ENCODE results near the gene URM1.
"Not testable (repeated sequence)": the region's sequence is repeated elsewhere in the genome, so short reads cannot be mapped to it uniquely, and the experiment has no call there.

Gene URM1

GRCh38 chr9:128423356-128423755 is 52.2 kb downstream of the URM1 start:
- H3K27me3 ChIP-seq (ENCODE audit: low read depth); H3K36me3 ChIP-seq (replicated peaks); DNase-seq (ENCODE audit: low spot score in 2 of 2); in situ Hi-C loops (cut with MboI; ENCODE audit: low sequenced_read_pairs); H3K4me3 ChIP-seq; H3K9me3 ChIP-seq: not testable (repeated sequence)
- peaks cover 16% of the 10 kb centered on the region for H3K4me1 ChIP-seq

GRCh38 chr9:128424268-128424780 is 53.1 kb downstream of the URM1 start:
- Histone ChIP-seq H3K36me3 (replicated peaks) (peaks cover 7% of the 10 kb centered on the region; the same call in 1 of the 2 replicates), H3K9me3 (no peaks in the 10 kb centered on the region), H3K4me1 (peaks cover 10% of the 10 kb centered on the region), H3K27me3 (ENCODE audit: low read depth) (no peaks in the 10 kb centered on the region), H3K4me3 (no peak overlapping the region)
- in situ Hi-C loops (cut with MboI; ENCODE audit: low sequenced_read_pairs): no loop called here
- no peak for DNase-seq (ENCODE audit: low spot score in 2 of 2)

GRCh38 chr9:128428644-128429512 is 57.7 kb downstream of the URM1 start:
- H3K4me3 ChIP-seq: no peak overlapping the region
- H3K9me3 ChIP-seq: no peaks in the 10 kb centered on the region
- in situ Hi-C loops (cut with MboI; ENCODE audit: low sequenced_read_pairs): no loop called here
- H3K4me1 ChIP-seq: no peaks in the 10 kb centered on the region
- no peak for DNase-seq (ENCODE audit: low spot score in 2 of 2)
- H3K36me3 ChIP-seq (replicated peaks): peaks cover 6% of the 10 kb centered on the region
- H3K27me3 ChIP-seq (ENCODE audit: low read depth): no peaks in the 10 kb centered on the region

GRCh38 chr9:128429513-128430086 is 58.4 kb downstream of the URM1 start:
- no peaks in the 10 kb centered on the region for H3K9me3 ChIP-seq
- in situ Hi-C loops (cut with MboI; ENCODE audit: low sequenced_read_pairs): no loop called here
- DNase-seq (ENCODE audit: low spot score in 2 of 2): no peak
- peaks cover 3% of the 10 kb centered on the region for H3K36me3 ChIP-seq (replicated peaks)
- H3K4me1 ChIP-seq: no peaks in the 10 kb centered on the region
- H3K27me3 ChIP-seq (ENCODE audit: low read depth): no peaks in the 10 kb centered on the region
- H3K4me3 ChIP-seq: no peak overlapping the region

- DNase-seq (ENCODE audit: low spot score in 2 of 2): no peak
- in situ Hi-C loops (cut with MboI; ENCODE audit: low sequenced_read_pairs): no loop called here
- peaks cover 3% of the 10 kb centered on the region for H3K36me3 ChIP-seq (replicated peaks)
- no peak overlapping the region for H3K4me3 ChIP-seq
- H3K4me1 ChIP-seq: no peaks in the 10 kb centered on the region
- no peaks in the 10 kb centered on the region for H3K27me3 ChIP-seq (ENCODE audit: low read depth)
- no peaks in the 10 kb centered on the region for H3K9me3 ChIP-seq
Observed at GRCh38 chr9:128431207-128431606, 60.0 kb downstream of the URM1 start.

GRCh38 chr9:128434340-128434739 is 63.2 kb downstream of the URM1 start:
- no peaks in the 10 kb centered on the region for H3K27me3 ChIP-seq (ENCODE audit: low read depth)
- in situ Hi-C loops (cut with MboI; ENCODE audit: low sequenced_read_pairs): no loop called here
- no peaks in the 10 kb centered on the region for H3K9me3 ChIP-seq
- peaks cover 4% of the 10 kb centered on the region for H3K4me1 ChIP-seq
- peaks cover 3% of the 10 kb centered on the region for H3K36me3 ChIP-seq (replicated peaks)
- DNase-seq (ENCODE audit: low spot score in 2 of 2): no peak
- no peak overlapping the region for H3K4me3 ChIP-seq

GRCh38 chr9:128435611-128436010 is 64.4 kb downstream of the URM1 start:
- Histone ChIP-seq H3K27me3 (ENCODE audit: low read depth) (no peaks in the 10 kb centered on the region), H3K9me3 (no peaks in the 10 kb centered on the region), H3K4me3 (no peak overlapping the region), H3K36me3 (replicated peaks) (peaks cover 3% of the 10 kb centered on the region), H3K4me1 (peaks cover 4% of the 10 kb centered on the region)
- DNase-seq (ENCODE audit: low spot score in 2 of 2): no peak
- in situ Hi-C loops (cut with MboI; ENCODE audit: low sequenced_read_pairs): no loop called here

GRCh38 chr9:128438343-128439109 is 67.4 kb downstream of the URM1 start:
- DNase-seq (ENCODE audit: low spot score in 2 of 2): peak; percentile 62 to 93
- H3K4me3 ChIP-seq: no peak overlapping the region
- in situ Hi-C loops (cut with MboI; ENCODE audit: low sequenced_read_pairs): no loop called here
- H3K4me1 ChIP-seq: peaks cover 4% of the 10 kb centered on the region
- no peaks in the 10 kb centered on the region for H3K9me3 ChIP-seq
- no peaks in the 10 kb centered on the region for H3K27me3 ChIP-seq (ENCODE audit: low read depth)
- H3K36me3 ChIP-seq (replicated peaks): no peaks in the 10 kb centered on the region; the same call in 1 of the 2 replicates

DNA sequence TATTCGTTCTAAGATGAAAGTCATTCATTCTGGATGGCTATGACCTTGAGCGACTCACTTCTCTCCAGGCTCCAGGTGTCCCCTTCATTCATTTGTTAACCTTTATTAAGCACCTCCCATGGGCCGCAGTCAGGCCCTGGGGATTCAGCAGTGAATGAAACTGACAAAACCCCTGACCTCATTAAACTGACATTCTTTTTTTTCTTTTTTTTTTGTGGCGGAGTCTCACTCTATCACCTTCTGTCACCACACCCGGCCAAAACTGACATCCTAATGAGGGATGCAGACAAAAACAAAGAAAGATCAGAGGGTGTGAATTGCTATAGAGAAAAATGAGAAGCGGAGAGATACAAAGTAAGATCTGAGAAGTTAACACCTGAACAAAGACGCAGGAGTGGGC is 68.1 kb downstream of the URM1 start:
- no peaks in the 10 kb centered on the region for H3K9me3 ChIP-seq
- DNase-seq (ENCODE audit: low spot score in 2 of 2): no peak
- H3K4me3 ChIP-seq: no peak overlapping the region
- H3K36me3 ChIP-seq (replicated peaks): no peaks in the 10 kb centered on the region; the same call in 1 of the 2 replicates
- peaks cover 4% of the 10 kb centered on the region for H3K4me1 ChIP-seq
- H3K27me3 ChIP-seq (ENCODE audit: low read depth): no peaks in the 10 kb centered on the region
- in situ Hi-C loops (cut with MboI; ENCODE audit: low sequenced_read_pairs): no loop called here

Measured in HAP-1 (cell line).